Epithelial cell of esophagus (primary cell): ENCODE data around the gene NAV3.

Experiments
- DNase-seq: peaks from one replicate; pipeline ENCODE4 v3.0.0; 2010; ENCODE audit warnings: low read depth
- H3K4me3 ChIP-seq: 2 replicates; pipeline ENCODE4 v1.5.1; 2011; ENCODE audit warnings: mild to moderate bottlenecking, low read length, control low read depth
- TF ChIP-seq, protein P1 (sequence below): IDR thresholded peaks from 2 replicates; pipeline ENCODE4 v1.5.1; 2011; ENCODE audit warnings: low read depth, mild to moderate bottlenecking, low read length, control low read depth, inconsistent platforms; ENCODE audit not compliant: insufficient read depth; ENCODE audit errors: missing control alignments

The NAV3 gene

GRCh38 chr12:78164154-78164553 is 333.5 kb downstream of the NAV3 start:
- H3K4me3 ChIP-seq = no peak overlapping the region
- TF ChIP-seq, protein P1, sequence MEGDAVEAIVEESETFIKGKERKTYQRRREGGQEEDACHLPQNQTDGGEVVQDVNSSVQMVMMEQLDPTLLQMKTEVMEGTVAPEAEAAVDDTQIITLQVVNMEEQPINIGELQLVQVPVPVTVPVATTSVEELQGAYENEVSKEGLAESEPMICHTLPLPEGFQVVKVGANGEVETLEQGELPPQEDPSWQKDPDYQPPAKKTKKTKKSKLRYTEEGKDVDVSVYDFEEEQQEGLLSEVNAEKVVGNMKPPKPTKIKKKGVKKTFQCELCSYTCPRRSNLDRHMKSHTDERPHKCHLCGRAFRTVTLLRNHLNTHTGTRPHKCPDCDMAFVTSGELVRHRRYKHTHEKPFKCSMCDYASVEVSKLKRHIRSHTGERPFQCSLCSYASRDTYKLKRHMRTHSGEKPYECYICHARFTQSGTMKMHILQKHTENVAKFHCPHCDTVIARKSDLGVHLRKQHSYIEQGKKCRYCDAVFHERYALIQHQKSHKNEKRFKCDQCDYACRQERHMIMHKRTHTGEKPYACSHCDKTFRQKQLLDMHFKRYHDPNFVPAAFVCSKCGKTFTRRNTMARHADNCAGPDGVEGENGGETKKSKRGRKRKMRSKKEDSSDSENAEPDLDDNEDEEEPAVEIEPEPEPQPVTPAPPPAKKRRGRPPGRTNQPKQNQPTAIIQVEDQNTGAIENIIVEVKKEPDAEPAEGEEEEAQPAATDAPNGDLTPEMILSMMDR = no peak
- no peak for DNase-seq

DNA sequence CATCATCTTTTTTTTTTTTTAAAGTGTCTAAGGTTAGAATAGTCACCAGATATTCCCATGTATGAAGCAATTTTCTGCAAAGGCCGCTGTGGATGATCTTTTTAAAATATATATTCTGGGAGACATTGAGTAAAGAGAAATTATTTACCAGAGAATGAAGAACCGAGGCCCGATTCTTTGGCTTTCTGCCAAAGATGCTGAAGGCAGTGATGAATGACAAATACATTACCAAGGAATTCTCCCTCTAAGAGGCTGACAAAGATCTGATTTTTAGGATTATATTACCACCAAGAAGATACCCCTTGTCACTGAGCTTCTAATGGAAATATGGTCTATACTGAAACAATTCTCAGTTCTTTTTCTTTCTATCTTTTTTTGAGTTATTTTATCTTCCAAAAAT is 336.8 kb downstream of the NAV3 start:
- peak; percentile 15 for DNase-seq
- TF ChIP-seq, protein P1 = no peak
- no peak overlapping the region for H3K4me3 ChIP-seq

GRCh38 chr12:78171061-78171460 is 340.4 kb downstream of the NAV3 start:
- TF ChIP-seq, protein P1 = no peak
- DNase-seq = no peak
- H3K4me3 ChIP-seq = no peak overlapping the region

DNA sequence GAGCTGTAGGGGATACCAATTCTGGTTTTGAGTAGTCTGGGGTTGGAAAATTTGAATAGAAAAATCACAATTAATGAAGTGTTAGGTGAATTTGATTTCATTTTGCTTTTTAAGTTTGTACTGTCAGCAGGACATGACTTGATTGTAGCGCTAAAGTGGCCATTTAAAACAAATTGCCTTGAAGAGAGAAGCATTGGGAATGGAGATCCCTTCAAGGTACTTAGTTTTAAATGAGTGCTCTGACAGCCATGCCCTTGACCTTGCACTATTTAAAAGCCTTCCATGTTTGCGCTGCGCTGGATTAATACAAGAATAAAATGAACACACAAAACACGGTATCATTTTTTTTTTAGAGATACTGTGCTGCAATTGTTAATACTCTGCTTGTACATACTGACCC is 345.9 kb downstream of the NAV3 start:
- TF ChIP-seq, protein P1 = no peak
- no peak for DNase-seq
- H3K4me3 ChIP-seq = no peak overlapping the region

GRCh38 chr12:78177298-78177697 is 346.6 kb downstream of the NAV3 start:
- TF ChIP-seq, protein P1 = no peak
- H3K4me3 ChIP-seq = no peak overlapping the region
- DNase-seq = no peak

GRCh38 chr12:78179346-78179745 is 348.7 kb downstream of the NAV3 start:
- TF ChIP-seq, protein P1 = no peak
- no peak overlapping the region for H3K4me3 ChIP-seq
- no peak for DNase-seq

- H3K4me3 ChIP-seq = no peak overlapping the region
- DNase-seq = peak; percentile 63
- TF ChIP-seq, protein P1 = peak; percentile 71
Measured at GRCh38 chr12:78181544-78182162, 351.0 kb downstream of the NAV3 start.
